Activated naive CD8-positive, alpha-beta T cell treated with anti-CD3 and anti-CD28 coated beads, Interleukin-2, amount 50 U/mL, for 24 hours (primary cell): Measurements from ENCODE around the gene OSBPL5.
"Not testable (repeated sequence)": the region's sequence is repeated elsewhere in the genome, so short reads cannot be mapped to it uniquely, and the experiment has no call there.

Source experiments
- ATAC-seq: fragments of 150-1000 bp; cut with Tn5 transposase; one replicate; pipeline ENCODE4 v1.10.0; 2021
- DNase-seq: peaks from one replicate; pipeline ENCODE4 v3.0.0; 2021
- H3K27ac Mint-ChIP-seq: one replicate; pipeline ENCODE4 v1.8.0; 2021; ENCODE audit warnings: mild to moderate bottlenecking, mixed read lengths
- H3K27me3 Mint-ChIP-seq: one replicate; pipeline ENCODE4 v1.8.0; 2021; ENCODE audit warnings: mixed read lengths
- H3K36me3 Mint-ChIP-seq: one replicate; pipeline ENCODE4 v1.8.0; 2021; ENCODE audit warnings: low read depth, mixed read lengths
- H3K4me1 Mint-ChIP-seq: one replicate; pipeline ENCODE4 v1.8.0; 2021; ENCODE audit warnings: mixed read lengths
- H3K4me3 Mint-ChIP-seq: one replicate; pipeline ENCODE4 v1.8.0; 2021; ENCODE audit warnings: mild to moderate bottlenecking, moderate library complexity, mixed read lengths
- H3K9me3 Mint-ChIP-seq: one replicate; pipeline ENCODE4 v1.8.0; 2021; ENCODE audit warnings: mixed read lengths

Gene OSBPL5

GRCh38 chr11:3123761-3124733, 41.1 kb downstream of the OSBPL5 start:
- no peak for DNase-seq
- Mint-ChIP-seq H3K27me3 (no peaks in the 10 kb centered on the region), H3K9me3 (no peaks in the 10 kb centered on the region), H3K4me1 (no peaks in the 10 kb centered on the region), H3K27ac (no peak overlapping the region), H3K4me3 (no peak overlapping the region), H3K36me3 (no peaks in the 10 kb centered on the region)
- ATAC-seq: no peak

DNA sequence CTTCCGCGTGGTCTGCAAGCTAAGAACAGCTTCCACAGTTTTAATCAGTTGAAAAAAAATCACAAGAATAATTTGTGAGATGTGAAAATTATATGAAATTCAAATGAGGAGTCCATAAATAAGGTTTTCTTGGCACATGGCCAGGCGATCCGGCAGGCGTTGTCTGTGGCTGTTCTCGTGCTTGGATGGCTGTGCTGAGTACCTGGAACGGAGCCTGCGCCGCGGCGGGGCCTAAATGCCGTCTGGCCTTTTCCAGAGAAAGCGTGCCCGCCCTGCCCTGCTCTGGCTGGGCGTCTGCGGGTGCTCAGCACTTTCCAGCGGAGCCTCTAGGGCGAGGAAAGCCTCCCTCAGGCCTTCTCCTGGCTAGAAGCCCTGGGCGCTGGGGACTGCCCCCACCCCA, 41.8 kb downstream of the OSBPL5 start:
- H3K4me3 Mint-ChIP-seq: no peak overlapping the region
- H3K9me3 Mint-ChIP-seq: no peaks in the 10 kb centered on the region
- no peaks in the 10 kb centered on the region for H3K27me3 Mint-ChIP-seq
- no peaks in the 10 kb centered on the region for H3K4me1 Mint-ChIP-seq
- no peaks in the 10 kb centered on the region for H3K36me3 Mint-ChIP-seq
- ATAC-seq: no peak
- no peak overlapping the region for H3K27ac Mint-ChIP-seq
- no peak for DNase-seq

GRCh38 chr11:3122775-3123201, 42.3 kb downstream of the OSBPL5 start:
- Mint-ChIP-seq H3K36me3 (no peaks in the 10 kb centered on the region), H3K4me3 (no peak overlapping the region), H3K27me3 (no peaks in the 10 kb centered on the region), H3K27ac (no peak overlapping the region), H3K4me1 (no peaks in the 10 kb centered on the region), H3K9me3 (no peaks in the 10 kb centered on the region)
- no peak for DNase-seq
- no peak for ATAC-seq

- H3K27ac Mint-ChIP-seq: no peak overlapping the region
- ATAC-seq (no peak), DNase-seq (no peak)
- no peaks in the 10 kb centered on the region for H3K27me3 Mint-ChIP-seq
- H3K4me3 Mint-ChIP-seq: no peak overlapping the region
- H3K9me3 Mint-ChIP-seq: no peaks in the 10 kb centered on the region
- H3K36me3 Mint-ChIP-seq: no peaks in the 10 kb centered on the region
- no peaks in the 10 kb centered on the region for H3K4me1 Mint-ChIP-seq
Observed at GRCh38 chr11:3121931-3122774, 43.0 kb downstream of the OSBPL5 start.

- peaks cover 2% of the 10 kb centered on the region for H3K36me3 Mint-ChIP-seq
- H3K27me3 Mint-ChIP-seq: no peaks in the 10 kb centered on the region
- ATAC-seq (no peak), DNase-seq (no peak)
- no peak overlapping the region for H3K27ac Mint-ChIP-seq
- H3K4me3 Mint-ChIP-seq: no peak overlapping the region
- H3K4me1 Mint-ChIP-seq: no peaks in the 10 kb centered on the region
- no peaks in the 10 kb centered on the region for H3K9me3 Mint-ChIP-seq
Observed at GRCh38 chr11:3121416-3121815, 43.7 kb downstream of the OSBPL5 start.

DNA sequence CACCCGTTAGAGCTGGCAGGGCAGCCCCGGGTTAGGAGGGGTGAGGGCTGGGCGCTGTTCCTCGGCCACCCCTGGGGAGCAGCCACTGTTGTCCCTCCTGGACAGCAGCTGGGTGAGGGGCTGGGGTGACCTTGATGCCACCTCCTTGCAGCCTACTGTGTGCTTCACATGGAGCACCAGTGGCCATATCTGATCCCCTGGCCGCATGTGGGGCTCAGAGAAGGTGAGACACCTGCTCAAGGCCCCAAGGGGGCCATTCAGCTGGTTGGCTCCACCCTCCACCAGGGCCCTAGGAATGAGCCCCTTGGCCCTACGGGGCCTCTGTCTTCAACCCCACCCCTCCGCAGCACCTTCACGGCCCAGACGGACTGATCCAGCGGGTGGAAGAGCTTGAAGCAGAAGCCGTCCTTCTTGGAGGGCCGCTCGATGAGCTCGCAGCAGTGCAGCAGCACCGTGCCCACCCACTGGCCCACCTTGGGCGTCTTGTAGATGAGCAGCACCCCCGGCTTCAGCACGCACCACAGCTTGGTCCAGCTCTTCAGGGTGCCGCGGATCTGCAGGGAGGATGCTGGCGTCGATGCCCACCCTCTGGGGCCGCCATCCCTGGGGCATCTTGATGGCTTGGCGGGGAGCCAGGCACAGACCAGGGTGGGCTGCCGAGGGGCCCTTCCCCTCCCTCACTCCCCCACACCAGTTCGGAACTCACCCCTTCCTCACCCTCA, 44.9 kb downstream of the OSBPL5 start:
- Mint-ChIP-seq H3K36me3 (peaks cover 5% of the 10 kb centered on the region), H3K9me3 (peaks cover 3% of the 10 kb centered on the region), H3K27ac (no peak overlapping the region), H3K27me3 (no peaks in the 10 kb centered on the region), H3K4me1 (no peaks in the 10 kb centered on the region), H3K4me3 (no peak overlapping the region)
- DNase-seq: no peak
- no peak for ATAC-seq

- ATAC-seq: no peak
- peaks cover 9% of the 10 kb centered on the region for H3K36me3 Mint-ChIP-seq
- peaks cover 9% of the 10 kb centered on the region for H3K9me3 Mint-ChIP-seq
- H3K27ac Mint-ChIP-seq: no peak overlapping the region
- no peak overlapping the region for H3K4me3 Mint-ChIP-seq
- DNase-seq: no peak
- H3K27me3 Mint-ChIP-seq: no peaks in the 10 kb centered on the region
- no peaks in the 10 kb centered on the region for H3K4me1 Mint-ChIP-seq
Observed at GRCh38 chr11:3119141-3119821, 45.8 kb downstream of the OSBPL5 start.

- peaks cover 13% of the 10 kb centered on the region for H3K36me3 Mint-ChIP-seq
- no peaks in the 10 kb centered on the region for H3K27me3 Mint-ChIP-seq
- H3K4me3 Mint-ChIP-seq: no peak overlapping the region
- ATAC-seq: no peak
- H3K4me1 Mint-ChIP-seq: peaks cover 4% of the 10 kb centered on the region
- peaks cover 17% of the 10 kb centered on the region for H3K9me3 Mint-ChIP-seq
- H3K27ac Mint-ChIP-seq: no peak overlapping the region
- no peak for DNase-seq
Observed at GRCh38 chr11:3115321-3115720, 49.8 kb downstream of the OSBPL5 start.

DNA sequence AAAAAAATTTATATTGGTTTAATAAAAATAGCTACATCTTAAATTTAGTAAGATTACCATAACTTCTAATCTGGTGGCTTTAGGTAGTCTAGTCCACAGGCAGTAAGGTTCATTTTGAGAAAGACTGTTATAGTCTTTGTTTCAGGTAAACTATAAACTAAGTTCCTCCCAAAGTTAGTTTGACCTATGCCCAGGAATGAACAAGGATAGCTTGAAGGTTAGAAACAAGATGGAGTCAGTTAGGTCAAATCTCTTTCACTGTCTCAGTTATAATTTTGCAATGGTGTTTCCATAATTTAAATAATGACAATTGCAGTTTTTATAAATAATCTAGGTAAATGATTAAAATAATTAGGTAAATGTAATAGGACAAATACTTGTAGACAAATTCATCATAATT, 51.4 kb downstream of the OSBPL5 start:
- Mint-ChIP-seq H3K9me3 (peaks cover 17% of the 10 kb centered on the region), H3K36me3 (peaks cover 13% of the 10 kb centered on the region)
- H3K4me3 Mint-ChIP-seq, ATAC-seq, H3K4me1 Mint-ChIP-seq, H3K27me3 Mint-ChIP-seq, H3K27ac Mint-ChIP-seq, DNase-seq: not testable (repeated sequence)

DNA sequence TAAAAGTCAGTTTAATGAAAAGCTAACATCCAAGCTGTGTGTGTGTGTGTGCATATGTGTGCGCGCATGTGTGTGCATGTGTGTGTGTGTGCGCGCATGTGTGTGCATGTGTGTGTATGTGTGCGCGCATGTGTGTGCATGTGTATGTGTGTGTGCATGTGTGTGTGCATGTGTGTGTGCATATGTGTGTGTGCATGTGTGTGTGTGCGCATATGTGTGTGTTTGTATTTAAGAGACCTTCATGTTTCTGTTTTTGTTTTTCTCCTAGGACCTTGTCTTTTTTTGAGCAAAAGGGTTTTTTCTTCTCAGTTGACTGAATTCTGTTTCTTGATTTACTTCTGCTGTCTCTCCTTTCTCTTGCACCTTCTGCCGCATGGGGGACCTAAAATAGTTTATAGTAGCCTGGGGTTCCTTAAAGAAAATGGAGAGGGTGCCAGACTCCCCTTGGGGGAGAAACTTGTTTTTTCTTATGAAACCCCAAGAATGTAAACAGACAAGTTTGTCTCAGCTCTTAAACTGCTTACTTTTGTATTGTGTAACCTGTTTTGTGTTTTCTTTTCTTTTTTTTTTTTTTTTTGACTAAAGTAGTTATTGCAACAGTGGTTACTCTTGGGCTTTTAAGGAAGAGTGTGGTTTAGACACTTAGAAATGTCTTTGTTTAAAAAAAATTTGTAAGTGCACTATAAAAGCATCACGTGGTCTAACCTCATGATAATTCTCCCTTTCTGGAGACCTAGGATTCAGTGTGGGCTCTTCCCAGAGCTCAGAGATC, 53.0 kb downstream of the OSBPL5 start:
- H3K4me3 Mint-ChIP-seq: no peak overlapping the region
- no peak for DNase-seq
- no peak overlapping the region for H3K27ac Mint-ChIP-seq
- peaks cover 17% of the 10 kb centered on the region for H3K9me3 Mint-ChIP-seq
- peaks cover 13% of the 10 kb centered on the region for H3K36me3 Mint-ChIP-seq
- no peaks in the 10 kb centered on the region for H3K27me3 Mint-ChIP-seq
- H3K4me1 Mint-ChIP-seq: peaks cover 4% of the 10 kb centered on the region
- ATAC-seq: no peak

GRCh38 chr11:3111466-3111865, 53.6 kb downstream of the OSBPL5 start:
- H3K4me3 Mint-ChIP-seq: no peak overlapping the region
- ATAC-seq (no peak), DNase-seq (no peak)
- H3K27ac Mint-ChIP-seq: no peak overlapping the region
- H3K27me3 Mint-ChIP-seq: no peaks in the 10 kb centered on the region
- peaks cover 17% of the 10 kb centered on the region for H3K9me3 Mint-ChIP-seq
- peaks cover 4% of the 10 kb centered on the region for H3K4me1 Mint-ChIP-seq
- H3K36me3 Mint-ChIP-seq: peaks cover 10% of the 10 kb centered on the region

GRCh38 chr11:3109921-3110706, 55.0 kb downstream of the OSBPL5 start:
- peaks cover 7% of the 10 kb centered on the region for H3K36me3 Mint-ChIP-seq

GRCh38 chr11:3109434-3109833, 55.7 kb downstream of the OSBPL5 start:
- ATAC-seq (no peak), DNase-seq (no peak)
- peaks cover 4% of the 10 kb centered on the region for H3K4me1 Mint-ChIP-seq
- H3K4me3 Mint-ChIP-seq: no peak overlapping the region
- no peak overlapping the region for H3K27ac Mint-ChIP-seq
- H3K36me3 Mint-ChIP-seq: peaks cover 5% of the 10 kb centered on the region
- H3K9me3 Mint-ChIP-seq: peaks cover 9% of the 10 kb centered on the region
- no peaks in the 10 kb centered on the region for H3K27me3 Mint-ChIP-seq

More at GRCh38 chr11:3109921-3110706, 55.0 kb downstream of the OSBPL5 start:
- peak; percentile 61 for DNase-seq
- ATAC-seq: peak; percentile 85
- Mint-ChIP-seq H3K9me3 (peaks cover 13% of the 10 kb centered on the region), H3K4me3 (no peak overlapping the region), H3K27me3 (no peaks in the 10 kb centered on the region), H3K4me1 (peaks cover 4% of the 10 kb centered on the region), H3K27ac (no peak overlapping the region)
